Umbilical cord (tissue), 2 donors: Measurements from ENCODE around the gene PKP1. TPM values are rescaled to one million over a fixed set of nuclear protein-coding genes. Genes with fewer than 3 reads are reported as not detected.

ENCODE experiments used
- DNase-seq: peaks from one replicate; pipeline ENCODE4 v3.0.0-alpha.2; 2015; ENCODE audit warnings: low spot score
- total RNA-seq: library from RNA; depleted of rRNA; stranded (reverse); fragments of >200 nt; gene quantifications from one replicate; pipeline ENCODE4 v1.2.3, GENCODE V29; 2014; ENCODE audit warnings: low replicate concordance; ENCODE audit not compliant: insufficient read depth

Gene PKP1
- total RNA-seq, 1 donor from 2014 or later, result 21.9 TPM

DNA sequence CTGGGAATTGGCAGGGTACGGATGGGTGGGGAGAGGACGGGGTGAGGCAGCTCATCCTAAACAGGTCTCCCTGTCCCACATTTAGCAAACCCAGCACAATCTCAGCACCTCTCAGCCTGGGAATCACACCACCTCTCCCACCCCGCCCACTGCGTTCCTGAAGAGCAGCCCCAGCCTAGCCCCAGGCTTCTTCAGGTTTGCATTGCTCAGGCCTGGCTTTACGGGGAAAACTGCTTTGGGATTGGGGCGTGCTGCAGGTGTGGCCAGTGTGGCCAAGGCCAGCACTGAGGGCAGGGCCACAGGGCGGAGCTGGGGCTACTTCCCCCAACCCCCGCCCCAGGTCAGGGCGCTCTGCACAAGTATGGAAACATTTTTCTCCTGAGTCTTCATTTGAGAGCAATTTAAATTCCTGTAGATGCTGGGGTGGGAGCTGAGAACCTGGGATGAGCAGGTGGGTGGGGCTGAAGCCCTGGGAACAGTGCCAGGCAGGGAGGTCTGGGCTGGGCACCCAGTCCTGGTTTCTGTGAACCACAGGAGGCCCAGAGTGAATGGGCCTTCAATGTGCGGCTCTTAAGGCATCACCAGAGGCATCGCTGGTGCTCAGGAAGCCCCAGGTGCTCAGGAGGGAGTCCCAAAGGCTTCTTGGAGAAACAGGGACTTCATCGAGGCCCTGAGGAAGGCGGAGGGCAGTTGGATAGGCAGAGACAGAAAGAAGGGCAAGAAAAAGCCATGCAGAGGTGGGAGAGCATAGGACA, 70.1 kb downstream of the PKP1 start:
- DNase-seq, result no peak

DNA sequence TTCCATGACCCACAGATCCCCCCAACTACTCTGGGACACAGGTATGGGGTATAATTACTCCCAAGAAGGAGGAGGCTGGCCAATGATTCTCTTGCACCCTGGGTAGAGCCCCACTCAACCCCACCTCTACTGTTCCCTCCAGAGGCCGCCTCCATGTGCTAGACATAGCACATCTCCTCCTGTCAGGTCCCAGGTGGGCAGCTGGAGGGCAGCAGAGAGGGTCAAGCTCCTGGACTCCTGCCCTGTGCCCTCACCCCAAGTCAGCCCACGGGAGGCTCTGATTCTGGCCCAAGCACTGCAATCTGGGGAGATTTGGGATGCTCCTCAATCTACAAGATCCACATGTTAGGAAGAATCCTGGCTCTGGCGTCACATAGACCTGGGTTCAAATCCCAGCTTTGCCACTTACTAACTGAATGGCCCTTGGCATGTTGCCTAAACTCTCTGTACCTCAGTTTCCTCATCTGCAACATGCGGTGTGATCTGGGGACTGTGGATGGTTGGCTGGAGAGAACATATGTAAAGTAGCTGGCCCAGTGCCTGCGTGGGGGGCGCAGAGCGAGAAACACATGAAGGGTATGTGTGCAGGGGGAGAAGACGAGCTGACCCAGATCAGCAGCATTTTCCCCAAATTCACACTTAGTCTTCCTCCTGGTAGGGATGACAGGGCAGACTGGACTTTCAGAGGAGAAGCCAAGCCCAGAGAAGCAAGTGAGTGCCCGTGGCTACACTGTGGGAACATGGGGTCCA, 71.0 kb downstream of the PKP1 start:
- no peak for DNase-seq

DNA sequence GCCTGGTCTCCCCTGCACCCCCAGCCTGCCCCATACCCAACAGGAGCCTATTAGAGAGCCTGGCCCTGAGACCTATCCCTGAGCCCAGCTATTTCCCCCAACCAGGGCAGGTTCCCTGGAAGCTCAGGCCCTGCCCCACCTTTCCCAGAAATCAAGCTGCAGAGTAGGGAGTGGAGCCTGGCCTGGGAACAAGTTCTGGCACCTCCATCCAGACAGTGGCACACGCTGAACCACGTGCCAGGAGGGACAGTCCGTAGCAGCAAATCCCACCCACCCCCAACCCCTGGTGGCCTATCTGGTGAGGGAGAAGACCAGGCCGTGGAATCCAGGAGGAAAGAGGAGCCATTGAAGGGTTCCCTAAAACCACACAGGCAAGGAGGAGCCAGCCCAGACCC, 71.6 kb downstream of the PKP1 start:
- DNase-seq, result no peak

DNA sequence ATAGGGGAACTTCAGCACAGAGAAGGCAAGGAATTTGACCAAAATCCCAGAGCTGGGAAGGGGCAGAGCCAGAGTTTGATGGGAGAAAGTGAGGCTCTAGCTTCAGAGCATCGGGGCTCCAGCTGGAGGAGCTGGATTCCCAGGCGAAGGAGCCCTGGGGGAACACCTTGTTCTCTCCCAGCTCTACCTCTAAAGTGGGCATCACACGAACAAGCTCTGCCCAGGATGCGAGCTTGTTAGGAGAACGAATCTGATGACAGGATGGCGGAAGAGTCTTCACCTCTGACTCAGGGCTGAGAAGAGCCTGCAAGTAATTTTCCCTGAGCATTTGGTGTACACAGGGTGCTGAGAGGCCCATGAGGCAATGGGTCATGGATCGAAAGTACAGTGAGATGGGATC, 72.2 kb downstream of the PKP1 start:
- no peak for DNase-seq

DNA sequence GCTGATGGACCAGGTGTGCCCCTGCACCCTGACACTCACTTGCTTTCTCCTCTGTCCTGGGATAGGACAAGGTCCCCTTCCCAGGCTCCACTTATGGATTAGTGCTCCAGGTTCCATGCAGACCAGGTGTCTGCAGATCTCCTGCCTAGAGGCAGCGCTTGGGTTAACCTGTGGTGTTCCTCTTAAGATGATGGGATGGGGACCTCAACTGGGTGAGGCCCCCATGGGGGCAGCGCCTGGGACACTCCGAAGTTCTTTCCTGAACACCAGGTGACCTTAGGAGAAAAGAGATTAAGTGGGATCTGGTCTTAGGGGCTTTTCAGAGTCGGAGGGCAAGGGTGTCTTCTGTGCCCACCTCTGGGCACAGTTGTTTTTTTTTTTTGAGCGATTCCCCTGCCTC, 72.9 kb downstream of the PKP1 start:
- no peak for DNase-seq

DNA sequence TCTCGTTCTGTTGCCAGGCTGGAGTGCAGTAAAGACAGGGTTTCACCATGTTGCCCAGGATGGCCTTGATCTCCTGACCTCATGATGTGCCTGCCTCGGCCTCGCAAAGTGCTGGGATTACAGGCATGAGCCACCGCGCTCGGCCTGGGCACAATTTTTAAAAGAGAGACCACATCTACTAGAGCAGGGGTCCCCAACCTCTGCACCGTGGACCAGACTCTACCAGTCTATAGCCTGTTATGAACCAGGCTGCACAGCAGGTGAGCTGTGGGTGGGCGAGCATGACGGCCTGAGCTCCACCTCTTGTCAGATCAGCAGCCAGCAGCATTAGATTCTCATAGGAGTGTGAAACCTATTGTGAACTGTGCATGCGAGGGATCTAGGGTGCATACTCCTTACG, 73.4 kb downstream of the PKP1 start:
- no peak for DNase-seq

DNA sequence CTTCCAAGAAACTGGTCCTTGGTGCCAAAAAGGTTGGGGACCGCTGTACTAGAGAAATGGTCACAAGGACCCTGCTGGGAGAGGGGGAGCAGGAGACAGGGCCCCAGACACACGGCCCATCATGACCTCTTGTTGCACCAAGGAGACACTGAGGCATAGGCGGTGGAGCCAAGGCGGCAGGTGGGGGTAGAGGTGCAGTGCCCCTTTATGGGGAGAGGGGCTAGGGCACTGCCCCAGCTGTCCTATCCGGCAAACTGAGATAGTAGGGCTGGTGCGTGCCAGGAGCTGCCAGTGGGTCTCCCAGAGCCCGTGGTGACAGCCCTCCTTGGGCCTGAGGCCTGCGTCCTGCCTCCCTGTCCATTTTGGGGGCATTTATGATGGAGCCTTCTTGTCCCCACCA, 73.9 kb downstream of the PKP1 start:
- no peak for DNase-seq

DNA sequence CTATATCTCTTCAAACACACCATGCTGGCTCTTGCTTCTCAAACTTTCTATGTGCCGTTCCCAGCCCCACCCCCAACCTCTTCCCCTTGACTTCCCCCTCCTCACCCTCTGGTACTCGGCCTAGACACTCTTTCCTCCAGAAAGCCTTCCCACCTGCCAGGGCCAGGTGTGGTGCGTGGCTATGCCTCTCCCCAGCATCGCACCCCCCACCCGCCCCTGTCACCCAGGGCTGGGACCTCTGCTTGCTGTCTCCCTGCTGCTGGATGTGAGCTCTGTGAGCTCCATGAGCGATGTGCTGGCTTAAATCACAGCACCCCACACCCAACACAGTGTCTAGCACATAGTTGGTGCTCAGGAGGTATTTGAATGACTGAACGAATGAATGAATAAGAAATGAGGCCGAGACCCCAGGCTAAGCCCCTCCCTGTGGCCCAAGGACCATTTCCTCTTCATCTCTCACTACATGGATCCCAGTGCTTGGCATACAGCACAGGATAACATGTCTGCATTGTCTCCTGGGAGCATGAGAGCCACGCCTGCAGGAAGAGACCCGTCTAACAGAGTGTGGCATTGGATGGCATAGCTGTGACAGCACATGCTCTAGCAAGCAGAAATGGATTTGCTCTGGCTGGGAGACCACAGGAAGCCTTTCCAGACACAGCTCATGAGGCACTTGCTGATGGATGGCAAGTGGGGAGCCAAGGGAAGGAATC, 74.5 kb downstream of the PKP1 start:
- no peak for DNase-seq

DNA sequence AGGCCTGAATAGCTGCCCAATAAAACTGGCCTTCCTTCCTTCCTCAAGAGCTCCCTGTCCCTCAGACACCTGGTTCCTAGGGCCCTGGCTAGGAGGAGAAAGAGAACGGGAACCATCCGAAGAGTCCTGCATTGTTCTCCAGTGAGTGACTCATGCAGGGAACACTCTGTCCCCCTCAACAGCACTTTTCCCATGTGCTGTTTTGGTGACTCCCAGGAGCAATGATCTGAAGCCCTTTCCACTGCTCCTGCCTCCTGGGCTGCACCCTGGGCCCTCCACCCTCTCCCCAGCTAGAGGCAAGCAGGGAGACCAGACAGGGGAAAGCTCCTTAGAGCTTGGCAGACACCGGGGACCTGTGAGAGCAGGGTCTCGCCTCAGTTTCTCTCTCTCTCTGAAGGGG, 75.3 kb downstream of the PKP1 start:
- DNase-seq, result no peak

DNA sequence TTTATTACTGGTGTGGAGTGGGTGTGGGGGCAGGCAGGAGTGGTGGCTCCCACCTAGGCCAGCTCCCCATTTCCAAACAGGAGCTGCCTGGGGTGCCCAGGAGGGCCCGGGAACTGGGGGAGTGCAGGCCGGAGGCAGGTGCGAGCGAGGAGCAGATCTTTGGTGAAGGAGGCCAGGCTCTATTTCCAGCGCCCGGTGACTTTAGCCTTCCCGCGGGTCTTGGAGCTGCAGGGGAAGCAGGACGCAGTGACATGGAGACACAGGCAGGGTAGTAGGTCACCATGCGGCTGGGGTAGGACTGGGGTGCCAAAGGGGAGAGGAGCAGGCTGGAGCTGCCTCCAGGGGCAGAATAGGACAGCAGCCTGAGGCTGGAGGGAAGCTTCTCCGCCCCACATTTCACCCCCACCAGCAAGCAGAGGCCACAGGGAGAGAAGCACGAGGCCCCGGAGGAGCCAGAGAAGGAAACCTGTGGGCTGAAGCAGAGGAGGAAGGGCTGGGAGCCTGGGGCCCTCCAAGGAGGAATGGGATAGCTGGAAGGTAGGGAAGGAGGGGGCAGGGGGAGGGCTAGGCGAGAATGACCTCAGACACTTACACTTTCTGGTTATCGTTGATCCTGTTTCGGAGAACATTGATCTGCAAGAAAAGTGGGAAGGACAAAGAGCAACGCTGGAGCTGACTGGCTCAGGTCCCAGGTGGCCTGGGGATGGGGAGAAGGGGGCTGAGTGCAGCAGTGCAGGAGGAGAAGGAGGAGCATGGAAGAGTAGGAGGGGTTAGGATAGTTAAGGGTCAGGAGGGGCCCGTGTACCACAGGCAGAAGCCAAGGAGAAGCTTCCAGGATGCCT, 75.9 kb downstream of the PKP1 start:
- no peak for DNase-seq

DNA sequence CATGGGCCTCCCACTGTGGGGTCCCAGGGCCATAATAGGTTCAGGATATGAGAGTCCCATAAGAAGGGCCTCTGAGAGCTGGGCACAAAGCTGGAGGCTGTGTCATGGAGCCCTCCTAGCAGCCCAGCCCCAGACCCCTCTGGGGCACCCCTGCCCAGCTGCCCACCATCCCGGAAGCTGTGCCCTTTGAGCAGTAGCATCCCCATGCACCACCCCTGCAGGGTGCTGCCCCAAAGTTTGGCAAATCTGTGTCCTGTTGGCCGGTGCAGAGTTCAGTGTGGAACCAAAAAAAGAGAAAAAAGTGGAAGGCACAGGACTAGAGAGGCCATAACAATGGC, 76.5 kb downstream of the PKP1 start:
- DNase-seq, result no peak

DNA sequence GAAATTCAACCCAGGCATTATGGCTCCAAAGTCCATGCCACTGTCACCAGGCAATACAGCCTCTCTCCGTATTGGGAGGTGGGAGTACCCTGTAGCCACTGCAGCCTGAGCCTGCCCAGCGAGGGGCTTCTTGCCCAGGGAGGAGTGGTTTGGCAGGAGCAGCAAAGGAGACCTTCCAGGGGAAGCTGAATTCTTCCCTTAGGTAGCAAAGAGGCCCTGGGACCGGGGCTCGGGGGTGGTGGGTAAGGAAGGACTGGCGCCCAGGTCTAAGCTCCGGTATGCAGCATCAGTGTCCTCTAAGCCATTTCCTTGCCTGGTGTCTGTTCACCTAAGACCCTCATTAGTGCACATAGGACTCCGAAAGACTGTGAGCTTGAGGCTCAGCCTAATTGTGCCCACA, 77.2 kb downstream of the PKP1 start:
- no peak for DNase-seq

DNA sequence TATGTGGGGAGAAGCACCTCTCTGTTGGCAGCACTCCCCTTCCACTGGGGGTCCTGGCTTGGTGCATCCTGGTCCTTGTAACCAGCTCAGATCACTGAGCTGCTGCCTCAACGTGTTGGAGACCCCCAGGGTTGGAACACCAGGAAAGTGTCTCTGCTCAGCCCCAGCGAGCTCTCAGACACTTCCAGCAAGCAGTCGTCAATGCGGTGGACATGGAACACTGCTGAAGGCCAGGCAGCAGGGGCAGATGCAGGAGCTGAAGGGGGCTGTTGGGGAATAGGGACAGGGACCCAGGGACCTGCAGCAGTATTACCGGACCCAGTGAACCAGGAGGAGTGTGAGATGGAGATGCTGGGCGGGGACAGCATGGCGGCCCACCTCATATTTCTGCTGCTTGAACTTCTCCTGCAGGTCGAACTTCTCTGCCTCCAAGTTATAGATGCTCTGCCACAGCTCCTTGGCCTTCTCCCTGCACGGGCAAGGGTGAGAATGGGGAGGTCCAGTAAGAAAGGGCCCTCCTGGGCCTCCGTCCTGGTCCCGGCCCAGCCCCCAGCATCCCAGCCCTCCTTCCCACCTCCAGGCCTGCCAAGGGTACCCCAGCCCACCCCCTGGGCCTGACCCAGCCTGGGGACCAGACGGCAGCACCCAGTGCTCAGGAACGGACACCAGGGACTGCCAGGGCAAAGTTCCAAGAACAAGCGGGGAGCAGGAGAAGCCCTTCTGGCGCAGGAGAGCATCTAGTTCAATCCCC, 77.8 kb downstream of the PKP1 start:
- DNase-seq, result no peak

DNA sequence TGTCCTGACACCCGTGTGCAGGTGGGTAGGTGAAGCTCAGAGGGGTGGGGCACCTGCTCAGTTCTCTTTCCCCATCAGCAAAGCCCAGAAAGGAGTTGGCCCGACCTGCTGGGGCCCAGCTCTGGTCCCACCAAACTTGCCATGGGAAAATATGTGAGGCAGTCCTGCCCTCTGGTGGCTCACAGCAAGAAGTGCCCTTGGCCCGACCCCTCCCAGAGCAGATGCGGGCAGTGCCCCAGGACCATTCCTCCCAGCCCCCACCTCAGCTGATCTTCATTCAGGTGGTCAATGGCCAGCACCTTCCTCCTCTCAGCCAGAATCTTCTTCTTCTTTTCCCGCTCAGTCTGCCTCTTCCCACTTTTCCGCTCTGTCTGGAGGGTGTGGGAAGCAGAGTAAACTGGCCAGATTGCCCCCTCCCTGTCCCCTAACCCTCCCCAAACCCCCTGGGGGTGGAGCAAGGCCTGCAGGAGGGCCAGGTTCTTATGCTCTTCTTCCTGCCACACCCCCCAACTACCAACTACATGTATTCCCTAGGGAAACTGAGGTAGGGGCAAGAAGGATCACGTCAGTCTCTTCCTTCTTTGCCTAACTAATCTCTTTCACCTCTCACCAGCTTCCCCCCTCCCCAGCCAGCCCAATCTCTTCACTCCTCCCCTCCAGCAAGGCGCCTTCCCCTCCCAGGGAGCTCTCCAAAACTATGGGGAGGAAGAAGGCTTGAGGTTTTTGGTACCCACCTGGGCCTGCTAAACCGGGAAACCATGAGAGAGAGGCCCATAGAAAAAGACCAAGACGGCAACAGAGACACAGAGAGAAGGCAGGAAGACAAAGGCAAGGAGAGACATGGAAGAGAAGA, 78.6 kb downstream of the PKP1 start:
- DNase-seq, result no peak

DNA sequence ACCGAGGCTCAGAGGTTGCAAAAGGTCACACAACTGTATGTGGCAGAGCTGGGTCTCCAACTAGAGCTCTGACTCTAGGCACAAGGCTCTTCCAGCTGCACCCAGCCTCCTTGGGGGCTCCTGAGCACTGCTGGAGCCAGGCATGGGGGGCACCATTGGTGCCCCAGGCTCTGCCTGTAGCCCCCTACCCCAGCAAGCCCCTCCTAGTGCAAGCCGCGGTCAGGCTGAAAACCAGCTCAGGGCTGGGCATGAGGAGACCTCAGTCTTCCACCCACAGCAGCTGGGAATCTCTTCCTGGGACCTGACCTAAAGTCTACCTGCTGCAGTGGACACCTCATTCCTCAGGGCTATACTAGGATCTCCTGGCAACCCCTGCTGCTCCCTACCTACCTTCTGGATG, 79.6 kb downstream of the PKP1 start:
- DNase-seq, result no peak

DNA sequence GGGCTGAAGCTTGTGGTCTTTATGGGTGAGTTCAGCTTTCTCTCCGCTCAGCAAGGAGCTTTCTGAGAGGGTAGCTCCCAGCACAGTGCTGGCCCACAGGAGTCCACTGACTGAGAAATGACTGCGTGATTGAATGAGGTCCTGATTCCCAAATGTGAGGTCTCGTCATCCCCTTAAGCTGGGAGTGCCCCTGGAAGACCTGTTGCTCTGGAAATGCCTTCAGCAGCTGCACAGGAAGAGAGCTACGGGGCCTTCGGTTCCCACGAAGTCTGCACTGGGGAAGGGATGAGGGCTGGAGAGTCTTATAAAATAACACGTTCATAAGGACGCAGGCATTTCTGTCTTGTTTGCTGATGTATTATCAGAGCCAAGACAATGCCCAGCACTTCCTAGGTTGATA, 80.2 kb downstream of the PKP1 start:
- no peak for DNase-seq

DNA sequence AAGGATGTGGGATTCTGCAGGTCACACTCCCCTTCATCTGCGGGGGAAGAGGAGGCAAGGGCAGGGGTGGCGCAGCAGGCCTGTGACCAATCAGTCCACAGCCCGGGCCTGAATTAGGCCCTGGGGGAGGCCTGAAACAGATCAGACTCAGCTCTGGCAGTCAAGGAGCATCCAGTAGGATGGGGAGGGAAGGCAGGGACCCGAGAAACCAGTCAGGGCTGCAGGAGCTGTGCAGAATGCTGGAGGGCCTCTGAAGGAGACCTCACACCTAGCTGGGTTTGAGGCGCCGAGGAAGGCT, 81.5 kb downstream of the PKP1 start:
- DNase-seq, result no peak

DNA sequence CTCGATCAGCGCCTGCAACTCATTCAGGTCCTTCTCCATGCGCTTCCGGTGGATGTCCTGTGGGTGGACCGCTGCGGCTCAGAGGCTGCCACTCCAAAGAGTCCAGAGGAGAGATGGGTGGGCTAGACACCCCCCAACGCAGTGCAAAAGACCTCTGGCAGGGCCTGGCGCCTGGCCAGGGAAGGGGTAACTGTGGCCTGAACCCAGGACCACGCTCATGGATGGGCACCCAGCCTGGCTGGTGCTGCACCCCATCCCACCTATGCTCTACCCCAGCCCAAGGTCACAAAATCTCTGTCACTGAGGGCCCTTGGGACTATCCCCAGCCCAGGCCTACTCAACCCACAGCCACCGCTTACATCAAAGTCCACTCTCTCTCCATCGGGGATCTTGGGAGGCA, 81.9 kb downstream of the PKP1 start:
- DNase-seq, result no peak

DNA sequence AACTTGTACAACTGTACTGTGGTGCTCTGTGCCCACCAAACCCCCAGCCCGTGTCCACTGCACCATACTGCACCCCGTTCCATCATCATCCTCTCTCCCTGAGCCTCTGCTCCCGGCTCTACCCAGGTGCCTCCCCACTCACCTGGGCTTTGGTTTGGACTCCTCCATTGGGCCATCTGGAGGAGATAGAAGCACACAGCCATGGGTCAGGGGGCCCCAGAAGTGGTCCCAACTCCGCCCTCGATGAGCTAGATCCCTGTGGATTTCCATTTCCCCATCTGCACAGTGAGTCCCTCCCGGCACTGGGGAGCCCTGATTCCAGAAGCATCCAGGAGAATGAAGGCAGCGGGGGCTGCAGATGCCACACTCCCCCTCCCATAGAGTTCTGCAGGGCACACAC, 83.4 kb downstream of the PKP1 start:
- no peak for DNase-seq

DNA sequence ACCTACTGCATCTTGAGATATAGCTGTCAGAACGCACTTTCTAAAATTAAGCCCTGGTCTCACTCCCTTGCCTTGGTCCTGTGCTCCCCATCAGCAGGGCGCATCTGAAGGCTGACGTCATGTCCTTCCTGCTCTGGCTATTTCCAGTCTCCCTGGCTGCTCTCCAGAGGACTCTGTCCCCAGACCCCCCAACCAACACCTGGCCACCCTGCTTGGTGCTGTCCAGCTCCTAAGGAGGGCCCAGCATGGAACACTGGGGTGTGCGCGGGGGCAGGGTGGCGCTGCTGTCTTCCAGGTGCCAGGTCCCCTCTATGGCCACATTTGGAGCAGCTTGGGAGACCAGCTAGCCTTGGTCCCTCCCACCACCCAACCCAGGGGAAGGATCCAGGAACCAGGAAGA, 85.9 kb downstream of the PKP1 start:
- no peak for DNase-seq

DNA sequence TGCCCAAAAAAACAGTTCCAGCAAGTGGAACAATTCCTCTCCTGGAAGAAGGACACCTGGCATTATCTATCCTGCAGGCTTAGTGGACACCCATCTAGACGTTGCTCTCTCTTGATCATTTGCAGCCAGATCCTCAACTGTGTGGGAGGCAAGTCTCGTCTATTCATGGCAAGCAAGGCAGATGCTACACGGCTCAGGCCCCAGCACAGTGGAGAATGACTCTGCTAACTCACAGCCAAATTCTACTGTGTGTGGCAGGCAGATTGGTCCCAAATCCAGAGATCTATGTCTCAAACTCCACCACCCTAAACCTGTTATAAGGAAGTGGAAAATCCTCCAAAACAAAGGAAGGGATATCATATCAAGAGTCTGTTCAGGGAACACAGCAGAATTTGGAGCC, 87.2 kb downstream of the PKP1 start:
- DNase-seq, result no peak
